Gastrocnemius medialis (tissue), 4 donors: Measurements from ENCODE around the gene CSKMT. TPM values are rescaled to one million over a fixed set of nuclear protein-coding genes. Genes with fewer than 3 reads are reported as not detected.

ENCODE experiments used
- ATAC-seq, 2 donors: fragments of 150-250 bp; one replicate each; pipeline ENCODE4 v1.9.1; 2016
- DNase-seq, 2 donors: peaks; one replicate each; pipeline ENCODE4 v3.0.0-alpha.2; 2019
- H3K27ac ChIP-seq, 4 donors: fragments of 200-600 bp; sonication (generic); 1 replicate in 1 of 4; 2 replicates in 3 of 4; pipeline ENCODE4 v1.5.1; 2016 to 2018; ENCODE audit warnings: mild to moderate bottlenecking in 2 of 4, moderate library complexity in 1 of 4
- H3K27me3 ChIP-seq, 3 donors: fragments of 200-600 bp; sonication (generic) in 2 of 3; 1 replicate in 1 of 3; 2 replicates in 2 of 3; pipeline versions ENCODE4 v1.5.1 to v1.6.0; 2016 to 2019; ENCODE audit warnings: mild to moderate bottlenecking in 1 of 3, moderate library complexity in 1 of 3
- H3K36me3 ChIP-seq, 2 donors: fragments of 200-600 bp; sonication (generic) in 1 of 2; one replicate each; pipeline ENCODE4 v1.5.1; 2017 to 2018
- H3K4me1 ChIP-seq, 2 donors: fragments of 200-600 bp; sonication (generic) in 1 of 2; one replicate each; pipeline ENCODE4 v1.5.1; 2016 to 2017; ENCODE audit warnings: mild to moderate bottlenecking in 2 of 2
- H3K4me3 ChIP-seq, 4 donors: fragments of 200-600 bp; sonication (generic) in 3 of 4; 1 replicate in 1 of 4; 2 replicates in 3 of 4; pipeline ENCODE4 v1.5.1; 2016 to 2019; ENCODE audit warnings: mild to moderate bottlenecking in 2 of 4
- H3K9me3 ChIP-seq, 3 donors: fragments of 200-600 bp; sonication (generic) in 2 of 3; 1 replicate in 1 of 3; 2 replicates in 2 of 3; pipeline ENCODE4 v1.5.1; 2016 to 2019
- CTCF ChIP-seq, 5 experiments: fragments of 450-650 bp in 3 of 5; fragments of 200-600 bp in 2 of 5; sonication (generic) in 2 of 5; IDR thresholded peaks in 4 of 5; conservative IDR thresholded peaks in 1 of 5; 1 replicate in 4 of 5; 2 replicates in 1 of 5; pipeline ENCODE4 v1.5.1; 2016 to 2019; ENCODE audit warnings: antibody characterized with exemption in 5 of 5, mild to moderate bottlenecking in 3 of 5, moderate library complexity in 3 of 5
- POLR2A ChIP-seq, 2 donors: fragments of 450-650 bp; IDR thresholded peaks; one replicate each; pipeline ENCODE4 v1.6.1; 2017; ENCODE audit warnings: antibody characterized with exemption in 2 of 2, mild to moderate bottlenecking in 2 of 2, moderate library complexity in 2 of 2
- in situ Hi-C, 4 donors: fragments of 200-750 bp; cut with MboI; loops; one replicate each; pipeline versions ENCODE4 v1.15.0 to v1.8.0; 2017; ENCODE audit warnings: low sequenced_read_pairs in 4 of 4
- intact Hi-C: fragments of 100-400 bp; cut with DNase I; formaldehyde crosslinking; loops from one replicate; pipeline ENCODE4 v1.15.1; 2023; ENCODE audit warnings: low total_unique reads
- total RNA-seq, 4 donors: library from RNA; depleted of rRNA; stranded (reverse); fragments of >200 nt; gene quantifications; one replicate each; pipeline versions ENCODE4 v1.1.0 to v1.2.3, GENCODE V29; 2016

The CSKMT gene
- total RNA-seq, 4 donors from 2014 or later: 1.7 to 4.5 (median 2.8) TPM

GRCh38 chr11:62710001-62710345 is 44.9 kb downstream of the CSKMT start:
- in situ Hi-C loops: loop anchor here in 1 of 4 donors (25.0 kb wide), 1 partner anchor 98 kb away; the partner anchor contains the start of genes B3GAT3, EML3, MTA2 and ROM1
- ATAC-seq (no peak), DNase-seq (no peak)
- peak overlapping the region; percentile 75 to 87 (median 81) for H3K4me3 ChIP-seq
- peaks cover 32 to 45% of the 10 kb centered on the region in 2 donors for H3K4me1 ChIP-seq
- no peaks in the 10 kb centered on the region for H3K27me3 ChIP-seq
- H3K27ac ChIP-seq: peak overlapping the region; percentile 94 to 97 (median 96)
- H3K36me3 ChIP-seq: peaks cover 0 to 29% of the 10 kb centered on the region in 2 donors
- intact Hi-C loops: no loop called here
- no peaks in the 10 kb centered on the region for H3K9me3 ChIP-seq
- TF ChIP-seq CTCF (IDR thresholded peaks at IDR 0.05 in 4 of 5, conservative IDR thresholded peaks at IDR 0.05 in 1 of 5) (no peak), POLR2A (IDR thresholded peaks at IDR 0.05) (no peak)

- Histone ChIP-seq H3K27ac (peak overlapping the region; percentile 42 to 74 (median 60)), H3K27me3 (no peaks in the 10 kb centered on the region), H3K36me3 (peaks cover 0 to 53% of the 10 kb centered on the region in 2 donors), H3K4me3 (no peak overlapping the region), H3K9me3 (no peaks in the 10 kb centered on the region), H3K4me1 (peaks cover 16 to 28% of the 10 kb centered on the region in 2 donors)
- ATAC-seq (no peak), DNase-seq (no peak)
- in situ Hi-C loops: loop anchor here in 1 of 4 donors (25.0 kb wide), 1 partner anchor 100 kb away; the partner anchor contains the start of genes B3GAT3, EML3, MTA2 and ROM1
- TF ChIP-seq CTCF (IDR thresholded peaks at IDR 0.05 in 4 of 5, conservative IDR thresholded peaks at IDR 0.05 in 1 of 5) (no peak), POLR2A (IDR thresholded peaks at IDR 0.05) (no peak)
- intact Hi-C loops: no loop called here
Measured at GRCh38 chr11:62712276-62712812, 47.2 kb downstream of the CSKMT start.

- H3K27ac ChIP-seq: peak overlapping the region; percentile 42 to 74 (median 60)
- intact Hi-C loops: no loop called here
- no peak overlapping the region for H3K4me3 ChIP-seq
- H3K27me3 ChIP-seq: no peaks in the 10 kb centered on the region
- no peak for TF ChIP-seq POLR2A (IDR thresholded peaks at IDR 0.05)
- TF ChIP-seq CTCF (IDR thresholded peaks at IDR 0.05 in 4 of 5, conservative IDR thresholded peaks at IDR 0.05 in 1 of 5): no peak
- ATAC-seq: no peak
- no peak for DNase-seq
- peaks cover 0 to 58% of the 10 kb centered on the region in 2 donors for H3K36me3 ChIP-seq
- in situ Hi-C loops: loop anchor here in 1 of 4 donors (25.0 kb wide), 1 partner anchor 101 kb away; the partner anchor contains the start of genes B3GAT3, EML3, MTA2 and ROM1
- no peaks in the 10 kb centered on the region for H3K9me3 ChIP-seq
- peaks cover 16 to 28% of the 10 kb centered on the region in 2 donors for H3K4me1 ChIP-seq
Measured at GRCh38 chr11:62712861-62713260, 47.7 kb downstream of the CSKMT start.

GRCh38 chr11:62713343-62713742 is 48.2 kb downstream of the CSKMT start:
- Histone ChIP-seq H3K4me3 (no peak overlapping the region), H3K9me3 (no peaks in the 10 kb centered on the region), H3K36me3 (peaks cover 0 to 63% of the 10 kb centered on the region in 2 donors), H3K27me3 (no peaks in the 10 kb centered on the region), H3K27ac (peak overlapping the region; percentile 42 to 74 (median 60)), H3K4me1 (peaks cover 14 to 30% of the 10 kb centered on the region in 2 donors)
- intact Hi-C loops: no loop called here
- no peak for ATAC-seq
- in situ Hi-C loops: loop anchor here in 1 of 4 donors (25.0 kb wide), 1 partner anchor 101 kb away; the partner anchor contains the start of genes B3GAT3, EML3, MTA2 and ROM1
- DNase-seq: no peak
- TF ChIP-seq POLR2A (IDR thresholded peaks at IDR 0.05): no peak
- TF ChIP-seq CTCF (IDR thresholded peaks at IDR 0.05 in 4 of 5, conservative IDR thresholded peaks at IDR 0.05 in 1 of 5): no peak
